GM12878 (cell line): ENCODE measurements around the gene DENND1A. TPM values are rescaled to one million over a fixed set of nuclear protein-coding genes. Genes with fewer than 3 reads are reported as not detected.

Experiments
- ATAC-seq: fragments of 200-7000 bp; cut with Tn5 transposase; 3 replicates; pipeline ENCODE4 v1.9.1; 2020; ENCODE audit warnings: mild to moderate bottlenecking, moderate library complexity
- BruUV-seq: library from RNA; stranded (reverse); fragments of 400-500 nt; replicated peaks from 2 replicates; lab custom pipeline; 2021; lab: Mats Ljungman, UMichigan
- CTCF ChIA-PET: fragments of 300-600 bp; sonication (Branson Sonifier 250); formaldehyde crosslinking; extraction: SDS; loops from one replicate; lab custom pipeline; 2021; ENCODE audit warnings: inconsistent platforms; lab: Yijun Ruan, JAX
- POLR2A ChIA-PET: fragments of 350-600 bp; formaldehyde crosslinking; extraction: SDS; loops from one replicate; lab custom pipeline; 2021; ENCODE audit warnings: inconsistent platforms; lab: Charles Lee
- RAD21 ChIA-PET: fragments of 300-600 bp; sonication (Branson Sonifier 250); formaldehyde crosslinking; loops from one replicate; lab custom pipeline; 2023; ENCODE audit warnings: antibody characterized with exemption; ENCODE audit not compliant: unreplicated experiment; lab: Charles Lee
- SMC1A ChIA-PET: fragments of 300-600 bp; sonication (Branson Sonifier 250); formaldehyde crosslinking; loops from one replicate; lab custom pipeline; 2023; ENCODE audit not compliant: unreplicated experiment, uncharacterized antibody; lab: Charles Lee
- DNase-seq: peaks from one replicate; pipeline ENCODE4 v3.0.0-alpha.2; 2011; ENCODE audit warnings: low read depth, low spot score
- FAIRE-seq: peaks from 3 replicates; lab custom pipeline; 2011; peaks lifted over from hg19 to GRCh38; lab: Jason Lieb, UNC
- H2AFZ ChIP-seq: 2 replicates; pipeline ENCODE4 v1.6.0; 2011; ENCODE audit warnings: low read depth, low read length, control low read depth; ENCODE audit not compliant: control insufficient read depth
- H3K27ac ChIP-seq: 2 replicates; pipeline ENCODE4 v1.5.1; 2011; ENCODE audit warnings: control low read depth; ENCODE audit not compliant: control insufficient read depth, insufficient read depth
- H3K27me3 ChIP-seq, 2 experiments: replicated peaks in 1 of 2; 2 replicates each; pipeline versions ENCODE4 v1.6.0 to v1.6.1; 2011; ENCODE audit warnings: low read length in 1 of 2; ENCODE audit not compliant: control insufficient read depth in 2 of 2, insufficient read depth in 2 of 2
- H3K36me3 ChIP-seq, 2 experiments: 2 replicates each; pipeline ENCODE4 v1.5.1; 2011; ENCODE audit warnings: low read length in 1 of 2; ENCODE audit not compliant: control insufficient read depth in 2 of 2, insufficient read depth in 2 of 2
- H3K4me1 ChIP-seq: 2 replicates; pipeline ENCODE4 v1.6.1; 2011; ENCODE audit warnings: mild to moderate bottlenecking, low read length, moderate library complexity, mixed read lengths; ENCODE audit not compliant: control insufficient read depth, insufficient read depth
- H3K4me2 ChIP-seq: 2 replicates; pipeline ENCODE4 v1.6.0; 2011; ENCODE audit warnings: control low read depth; ENCODE audit not compliant: control insufficient read depth, insufficient read depth
- H3K4me3 ChIP-seq: fragments of 200-600 bp; sonication (generic); 2 replicates; pipeline ENCODE4 v1.5.1; 2016
- H3K79me2 ChIP-seq: 2 replicates; pipeline ENCODE4 v1.6.0; 2011; ENCODE audit warnings: low read length; ENCODE audit not compliant: control insufficient read depth, insufficient read depth
- H3K9ac ChIP-seq: 2 replicates; pipeline ENCODE4 v1.8.0; 2011; ENCODE audit warnings: low read length, control low read depth, mixed read lengths; ENCODE audit not compliant: control insufficient read depth, insufficient read depth
- H3K9me3 ChIP-seq: replicated peaks from 3 replicates; pipeline ENCODE4 v1.5.1; 2011; ENCODE audit warnings: mild to moderate bottlenecking, low read length; ENCODE audit not compliant: control insufficient read depth, insufficient read depth
- H4K20me1 ChIP-seq: 2 replicates; pipeline ENCODE4 v1.6.0; 2011; ENCODE audit not compliant: control insufficient read depth, insufficient read depth
- ASH2L ChIP-seq: fragments of 300-600, 200-600 bp; sonication (generic); IDR thresholded peaks from 2 replicates; pipeline ENCODE4 v1.6.1; 2017; ENCODE audit warnings: low read depth, mild to moderate bottlenecking, borderline replicate concordance
- BACH1 ChIP-seq: fragments of 450-650 bp; IDR thresholded peaks from 2 replicates; pipeline ENCODE4 v1.6.1; 2017; ENCODE audit warnings: mild to moderate bottlenecking, borderline replicate concordance
- BRCA1 ChIP-seq: IDR thresholded peaks from 2 replicates; pipeline ENCODE4 v1.6.1; 2011; ENCODE audit warnings: low read depth, low read length, improper control_type of control experiment
- ESRRA ChIP-seq: IDR thresholded peaks from 2 replicates; pipeline ENCODE4 v1.6.1; 2012; ENCODE audit warnings: mild to moderate bottlenecking, low read length, improper control_type of control experiment
- IKZF1 ChIP-seq: fragments of 450-650 bp; conservative IDR thresholded peaks from 2 replicates; pipeline ENCODE4 v1.6.1; 2017; ENCODE audit warnings: antibody characterized with exemption, mild to moderate bottlenecking
- NFIC ChIP-seq: IDR thresholded peaks from 2 replicates; pipeline ENCODE4 v1.6.1; 2012; ENCODE audit warnings: low read depth, mild to moderate bottlenecking, inconsistent platforms, low read length, moderate library complexity
- PAX8 ChIP-seq: fragments of 450-650 bp; IDR thresholded peaks from 2 replicates; pipeline ENCODE4 v1.6.1; 2017; ENCODE audit warnings: mild to moderate bottlenecking, moderate library complexity
- POLR2A ChIP-seq: IDR thresholded peaks from 2 replicates; pipeline ENCODE4 v1.6.1; 2011; ENCODE audit warnings: low read depth, mild to moderate bottlenecking, low read length
- TBL1XR1 ChIP-seq: IDR thresholded peaks from 2 replicates; pipeline ENCODE4 v1.6.1; 2012; ENCODE audit warnings: low read depth, low read length, improper control_type of control experiment
- ZNF217 ChIP-seq: fragments of 450-650 bp; IDR thresholded peaks from 2 replicates; pipeline ENCODE4 v1.6.1; 2017; ENCODE audit warnings: antibody characterized with exemption, mild to moderate bottlenecking
- ZNF622 ChIP-seq: fragments of 450-650 bp; IDR thresholded peaks from 2 replicates; pipeline ENCODE4 v1.6.1; 2017; ENCODE audit warnings: mild to moderate bottlenecking, inconsistent platforms
- in situ Hi-C: fragments of 300-500 bp; cut with MboI; formaldehyde crosslinking; loops from 9 replicates; pipeline ENCODE4 v1.14.3; 2018; ENCODE audit warnings: mixed read lengths
- intact Hi-C: fragments of 100-400 bp; cut with micrococcal nuclease; formaldehyde crosslinking; loops from one replicate; pipeline ENCODE4 v1.14.2; 2022; ENCODE audit not compliant: unreplicated experiment
- polyA plus RNA-seq, 11 experiments: library from polyadenylated mRNA; depleted of rRNA in 4 of 11; unstranded in 6 of 11; stranded (reverse) in 5 of 11; fragments of >200 nt; fragmentation: Nextera tagmentation in 4 of 11; fragmentation: Illumina TruSeq in 1 of 11; extraction: Ambion mirVana in 4 of 11; extraction: Trizol in 1 of 11; gene quantifications; 1 replicate in 1 of 11; 2 replicates in 10 of 11; pipeline versions ENCODE4 v1.2.1 to v1.2.3, GENCODE V29; 2011 to 2016; ENCODE audit warnings: inconsistent platforms in 2 of 11, missing spikeins in 2 of 11, low read depth in 1 of 11
- total RNA-seq, 4 experiments: library from RNA; depleted of rRNA in 3 of 4; stranded (reverse); fragments of >200 nt in 3 of 4; fragmentation: Illumina TruSeq in 1 of 4; extraction: Trizol in 1 of 4; gene quantifications; 2 replicates each; pipeline versions ENCODE4 v1.2.1 to v1.2.3, GENCODE V29; 2013 to 2021
- TF ChIP-seq, protein P1 (sequence below): fragments of 450-650 bp; IDR thresholded peaks from 2 replicates; pipeline ENCODE4 v1.6.1; 2017; ENCODE audit warnings: mild to moderate bottlenecking
- TF ChIP-seq, protein P2 (sequence below): IDR thresholded peaks from 2 replicates; pipeline ENCODE4 v1.6.1; 2011; ENCODE audit warnings: borderline replicate concordance, low read depth, mild to moderate bottlenecking, moderate library complexity, mixed read lengths, low read length; ENCODE audit not compliant: insufficient read depth; ENCODE audit errors: extremely low read length
- TF ChIP-seq, protein P3 (sequence below): fragments of 450-650 bp; conservative IDR thresholded peaks from 2 replicates; pipeline ENCODE4 v1.6.1; 2017; ENCODE audit warnings: mild to moderate bottlenecking, moderate library complexity
- TF ChIP-seq, protein P4 (sequence below): fragments of 450-650 bp; IDR thresholded peaks from 2 replicates; pipeline ENCODE4 v1.6.1; 2017; ENCODE audit warnings: antibody characterized with exemption, mild to moderate bottlenecking, moderate library complexity

Gene DENND1A
- total and polyA plus RNA-seq, 10 of the 15 experiments (the other 5 are each of a cell fraction or from before 2014, with no cell fraction given) = 14.1 to 48.6 (median 35.2) TPM

DNA sequence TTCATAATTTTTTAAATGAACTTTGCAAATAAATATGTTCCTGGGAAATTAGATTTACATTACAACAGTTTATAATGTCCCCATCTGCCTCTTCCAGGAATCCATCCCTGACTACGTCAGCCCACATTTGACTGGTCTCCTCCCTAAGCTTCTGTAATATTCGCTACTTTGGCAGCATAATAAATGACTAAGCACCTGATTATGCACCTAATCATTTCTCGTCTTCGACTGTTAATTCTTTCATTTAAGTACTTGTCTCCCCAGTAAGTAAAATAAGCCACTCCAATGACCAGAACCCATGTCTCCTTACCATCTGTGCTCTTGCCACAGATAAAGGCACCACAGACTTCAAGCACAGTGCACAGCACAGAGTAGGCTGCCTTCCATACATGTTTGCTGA lies 122.7 kb downstream of the DENND1A start (continued):
- TF ChIP-seq NFIC = no peak

DNA sequence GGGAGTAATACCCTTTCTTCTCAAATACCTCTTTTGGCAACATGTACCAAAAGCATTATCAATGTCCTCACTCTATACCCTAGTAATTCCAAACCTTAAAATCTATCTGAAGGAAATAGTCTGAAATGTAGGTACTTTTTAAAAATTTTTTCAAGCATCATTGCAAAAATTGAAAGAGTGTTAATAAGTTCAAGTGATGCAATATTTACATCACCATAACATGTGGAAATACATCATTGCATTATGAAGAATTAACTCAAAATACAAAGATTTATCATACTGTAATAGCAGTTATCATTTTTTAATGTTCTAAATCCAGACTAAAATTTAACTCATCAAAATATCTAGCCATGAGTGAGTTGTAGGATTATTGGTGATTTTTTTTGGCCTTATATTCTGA lies 123.1 kb downstream of the DENND1A start:
- FAIRE-seq (no peak), ATAC-seq (no peak), DNase-seq (no peak)
- H2AFZ ChIP-seq = no peak overlapping the region
- no peak overlapping the region for H3K4me3 ChIP-seq
- no TSS peak for BruUV-seq
- intact Hi-C loops (no loop called here), in situ Hi-C loops (no loop called here)
- no peak overlapping the region for H3K4me2 ChIP-seq
- no peaks in the 10 kb centered on the region for H4K20me1 ChIP-seq
- ChIA-PET CTCF (no interaction called here), RAD21 (no interaction called here), POLR2A (no interaction called here), SMC1A (no interaction called here)
- peaks cover 3% of the 10 kb centered on the region; the same call in 1 of the 2 replicates for H3K4me1 ChIP-seq
- H3K79me2 ChIP-seq = 0 out of 2 replicates have a peak, but pooled peaks cover 2% of the 10 kb centered on the region
- H3K9ac ChIP-seq = no peak overlapping the region
- no peaks in the 10 kb centered on the region for H3K27me3 ChIP-seq
- no peaks in the 10 kb centered on the region; a peak in 1 of 4 replicates for H3K36me3 ChIP-seq
- H3K27ac ChIP-seq = no peak overlapping the region
- H3K9me3 ChIP-seq = no peaks in the 10 kb centered on the region
- TF ChIP-seq, protein P1, sequence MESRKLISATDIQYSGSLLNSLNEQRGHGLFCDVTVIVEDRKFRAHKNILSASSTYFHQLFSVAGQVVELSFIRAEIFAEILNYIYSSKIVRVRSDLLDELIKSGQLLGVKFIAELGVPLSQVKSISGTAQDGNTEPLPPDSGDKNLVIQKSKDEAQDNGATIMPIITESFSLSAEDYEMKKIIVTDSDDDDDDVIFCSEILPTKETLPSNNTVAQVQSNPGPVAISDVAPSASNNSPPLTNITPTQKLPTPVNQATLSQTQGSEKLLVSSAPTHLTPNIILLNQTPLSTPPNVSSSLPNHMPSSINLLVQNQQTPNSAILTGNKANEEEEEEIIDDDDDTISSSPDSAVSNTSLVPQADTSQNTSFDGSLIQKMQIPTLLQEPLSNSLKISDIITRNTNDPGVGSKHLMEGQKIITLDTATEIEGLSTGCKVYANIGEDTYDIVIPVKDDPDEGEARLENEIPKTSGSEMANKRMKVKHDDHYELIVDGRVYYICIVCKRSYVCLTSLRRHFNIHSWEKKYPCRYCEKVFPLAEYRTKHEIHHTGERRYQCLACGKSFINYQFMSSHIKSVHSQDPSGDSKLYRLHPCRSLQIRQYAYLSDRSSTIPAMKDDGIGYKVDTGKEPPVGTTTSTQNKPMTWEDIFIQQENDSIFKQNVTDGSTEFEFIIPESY = no peak
- TF ChIP-seq, protein P2, sequence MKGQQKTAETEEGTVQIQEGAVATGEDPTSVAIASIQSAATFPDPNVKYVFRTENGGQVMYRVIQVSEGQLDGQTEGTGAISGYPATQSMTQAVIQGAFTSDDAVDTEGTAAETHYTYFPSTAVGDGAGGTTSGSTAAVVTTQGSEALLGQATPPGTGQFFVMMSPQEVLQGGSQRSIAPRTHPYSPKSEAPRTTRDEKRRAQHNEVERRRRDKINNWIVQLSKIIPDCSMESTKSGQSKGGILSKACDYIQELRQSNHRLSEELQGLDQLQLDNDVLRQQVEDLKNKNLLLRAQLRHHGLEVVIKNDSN = no peak
- TF ChIP-seq ESRRA (no peak), TBL1XR1 (no peak), ZNF217 (no peak), IKZF1 (no peak), BACH1 (no peak), POLR2A (no peak), ASH2L (no peak), ZNF622 (no peak), PAX8 (no peak), BRCA1 (no peak)
- TF ChIP-seq, protein P3, sequence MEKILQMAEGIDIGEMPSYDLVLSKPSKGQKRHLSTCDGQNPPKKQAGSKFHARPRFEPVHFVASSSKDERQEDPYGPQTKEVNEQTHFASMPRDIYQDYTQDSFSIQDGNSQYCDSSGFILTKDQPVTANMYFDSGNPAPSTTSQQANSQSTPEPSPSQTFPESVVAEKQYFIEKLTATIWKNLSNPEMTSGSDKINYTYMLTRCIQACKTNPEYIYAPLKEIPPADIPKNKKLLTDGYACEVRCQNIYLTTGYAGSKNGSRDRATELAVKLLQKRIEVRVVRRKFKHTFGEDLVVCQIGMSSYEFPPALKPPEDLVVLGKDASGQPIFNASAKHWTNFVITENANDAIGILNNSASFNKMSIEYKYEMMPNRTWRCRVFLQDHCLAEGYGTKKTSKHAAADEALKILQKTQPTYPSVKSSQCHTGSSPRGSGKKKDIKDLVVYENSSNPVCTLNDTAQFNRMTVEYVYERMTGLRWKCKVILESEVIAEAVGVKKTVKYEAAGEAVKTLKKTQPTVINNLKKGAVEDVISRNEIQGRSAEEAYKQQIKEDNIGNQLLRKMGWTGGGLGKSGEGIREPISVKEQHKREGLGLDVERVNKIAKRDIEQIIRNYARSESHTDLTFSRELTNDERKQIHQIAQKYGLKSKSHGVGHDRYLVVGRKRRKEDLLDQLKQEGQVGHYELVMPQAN = no peak
- TF ChIP-seq, protein P4, sequence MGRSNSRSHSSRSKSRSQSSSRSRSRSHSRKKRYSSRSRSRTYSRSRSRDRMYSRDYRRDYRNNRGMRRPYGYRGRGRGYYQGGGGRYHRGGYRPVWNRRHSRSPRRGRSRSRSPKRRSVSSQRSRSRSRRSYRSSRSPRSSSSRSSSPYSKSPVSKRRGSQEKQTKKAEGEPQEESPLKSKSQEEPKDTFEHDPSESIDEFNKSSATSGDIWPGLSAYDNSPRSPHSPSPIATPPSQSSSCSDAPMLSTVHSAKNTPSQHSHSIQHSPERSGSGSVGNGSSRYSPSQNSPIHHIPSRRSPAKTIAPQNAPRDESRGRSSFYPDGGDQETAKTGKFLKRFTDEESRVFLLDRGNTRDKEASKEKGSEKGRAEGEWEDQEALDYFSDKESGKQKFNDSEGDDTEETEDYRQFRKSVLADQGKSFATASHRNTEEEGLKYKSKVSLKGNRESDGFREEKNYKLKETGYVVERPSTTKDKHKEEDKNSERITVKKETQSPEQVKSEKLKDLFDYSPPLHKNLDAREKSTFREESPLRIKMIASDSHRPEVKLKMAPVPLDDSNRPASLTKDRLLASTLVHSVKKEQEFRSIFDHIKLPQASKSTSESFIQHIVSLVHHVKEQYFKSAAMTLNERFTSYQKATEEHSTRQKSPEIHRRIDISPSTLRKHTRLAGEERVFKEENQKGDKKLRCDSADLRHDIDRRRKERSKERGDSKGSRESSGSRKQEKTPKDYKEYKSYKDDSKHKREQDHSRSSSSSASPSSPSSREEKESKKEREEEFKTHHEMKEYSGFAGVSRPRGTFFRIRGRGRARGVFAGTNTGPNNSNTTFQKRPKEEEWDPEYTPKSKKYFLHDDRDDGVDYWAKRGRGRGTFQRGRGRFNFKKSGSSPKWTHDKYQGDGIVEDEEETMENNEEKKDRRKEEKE = no peak
